Measurements from ENCODE around the gene NEK7.

The NEK7 gene

GRCh38 chr1:198265073-198265661 lies 108.4 kb downstream of the NEK7 start:
- ChIA-PET POLR2A (no interaction called here), CTCF (interaction anchor here (0.8 to 1.7 kb wide), 6 partner anchors 10 to 979 kb away, joined by 3 to 4 read pairs (median 3); no protein-coding TSS in a partner anchor)
- DNase-seq (ENCODE audit: extremely low spot score): no peak
- no peak for TF ChIP-seq CTCF (IDR thresholded peaks at IDR 0.05; ENCODE audit: control extremely low read depth, extremely low read depth, low read depth, missing control alignments)

DNA sequence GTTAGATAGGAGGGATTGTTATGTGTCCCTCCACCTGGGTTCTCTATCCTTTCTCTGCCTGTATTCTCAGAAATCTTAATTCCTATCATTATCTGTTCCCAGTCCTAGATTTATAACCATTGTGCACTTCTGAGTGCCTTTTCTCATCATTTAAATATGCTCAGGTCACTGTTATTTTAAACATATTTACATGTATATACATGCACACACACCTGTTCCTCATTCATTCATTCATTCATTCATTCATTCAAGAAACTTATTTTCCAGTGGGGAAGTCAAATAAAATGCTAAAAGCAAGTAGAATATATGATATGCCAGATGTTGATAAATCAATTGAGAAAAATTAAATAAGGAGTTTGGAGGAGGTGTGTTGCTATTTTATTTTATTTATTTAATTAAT lies 110.3 kb downstream of the NEK7 start:
- ChIA-PET CTCF (no interaction called here), POLR2A (no interaction called here)
- no peak for DNase-seq (ENCODE audit: extremely low spot score)
- TF ChIP-seq CTCF (IDR thresholded peaks at IDR 0.05; ENCODE audit: control extremely low read depth, extremely low read depth, low read depth, missing control alignments): no peak

DNA sequence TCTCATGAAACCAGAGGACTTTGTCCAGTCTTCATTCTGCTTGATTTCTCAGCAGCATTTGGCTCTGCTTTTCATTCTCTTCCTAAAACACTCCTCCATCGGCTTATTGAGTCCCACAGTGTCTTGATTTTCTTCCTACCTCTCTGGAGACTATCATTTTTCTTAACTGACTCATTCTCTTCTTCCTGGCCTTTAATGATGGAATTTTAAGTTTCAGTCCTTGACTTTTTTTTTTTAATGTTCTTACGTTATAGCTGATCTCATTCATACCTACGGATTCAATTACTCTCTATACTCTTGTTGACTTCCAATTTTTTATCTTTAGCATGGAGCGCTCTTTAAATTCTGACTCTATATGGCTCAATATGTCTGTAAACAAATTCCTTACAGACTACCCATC lies 111.1 kb downstream of the NEK7 start:
- ChIA-PET CTCF (no interaction called here), POLR2A (no interaction called here)
- no peak for DNase-seq (ENCODE audit: extremely low spot score)
- no peak for TF ChIP-seq CTCF (IDR thresholded peaks at IDR 0.05; ENCODE audit: control extremely low read depth, extremely low read depth, low read depth, missing control alignments)

- DNase-seq (ENCODE audit: extremely low spot score): no peak
- POLR2A ChIA-PET: no interaction called here
- no peak for TF ChIP-seq CTCF (IDR thresholded peaks at IDR 0.05; ENCODE audit: control extremely low read depth, extremely low read depth, low read depth, missing control alignments)
- CTCF ChIA-PET: no interaction called here
Measured at GRCh38 chr1:198268784-198269645, 112.2 kb downstream of the NEK7 start.

DNA sequence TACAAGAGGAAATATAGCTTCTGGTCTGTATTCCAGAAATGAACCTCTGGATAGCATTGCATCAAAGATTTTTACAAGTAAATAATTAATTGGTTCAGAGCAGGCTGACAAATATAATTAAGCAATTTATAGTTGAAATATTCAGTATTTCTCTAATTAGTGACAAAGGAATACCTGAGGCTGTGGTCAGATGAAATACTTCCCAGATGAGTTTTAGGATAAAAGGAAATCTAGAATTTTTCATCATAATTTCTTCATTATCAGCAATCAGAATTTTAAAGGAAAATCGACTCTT lies 112.8 kb downstream of the NEK7 start:
- no peak for TF ChIP-seq CTCF (IDR thresholded peaks at IDR 0.05; ENCODE audit: control extremely low read depth, extremely low read depth, low read depth, missing control alignments)
- ChIA-PET POLR2A (no interaction called here), CTCF (no interaction called here)
- DNase-seq (ENCODE audit: extremely low spot score): no peak

- DNase-seq (ENCODE audit: extremely low spot score): no peak
- TF ChIP-seq CTCF (IDR thresholded peaks at IDR 0.05; ENCODE audit: control extremely low read depth, extremely low read depth, low read depth, missing control alignments): no peak
- ChIA-PET POLR2A (no interaction called here), CTCF (interaction anchor here (1.1 kb wide), 1 partner anchor 88 kb away, joined by 3 read pairs; no protein-coding TSS in a partner anchor)
Measured at GRCh38 chr1:198270273-198270828, 113.6 kb downstream of the NEK7 start.

Data from GM10248 (cell line).